Stimulated activated memory B cell treated with anti-CD40 and anti-IgM and Interleukin-4, amounts not matched to agents 10 μg/mL and 1 μg/mL and 100 μg/mL, for 72 hours (primary cell): ENCODE results near the gene SYT11.
"Not testable (repeated sequence)": the region's sequence is repeated elsewhere in the genome, so short reads cannot be mapped to it uniquely, and the experiment has no call there.

Source experiments
- ATAC-seq: fragments of 150-1000 bp; cut with Tn5 transposase; 2 replicates; pipeline ENCODE4 v1.10.0; 2021
- H3K27ac Mint-ChIP-seq: one replicate; pipeline ENCODE4 v1.8.0; 2022; ENCODE audit warnings: mild to moderate bottlenecking, mixed read lengths
- H3K27me3 Mint-ChIP-seq: one replicate; pipeline ENCODE4 v1.8.0; 2022; ENCODE audit warnings: mixed read lengths
- H3K36me3 Mint-ChIP-seq: one replicate; pipeline ENCODE4 v1.8.0; 2022; ENCODE audit warnings: mixed read lengths
- H3K4me1 Mint-ChIP-seq: one replicate; pipeline ENCODE4 v1.8.0; 2022; ENCODE audit warnings: mixed read lengths
- H3K4me3 Mint-ChIP-seq: one replicate; pipeline ENCODE4 v1.8.0; 2022; ENCODE audit warnings: mild to moderate bottlenecking, moderate library complexity, mixed read lengths
- H3K9me3 Mint-ChIP-seq: one replicate; pipeline ENCODE4 v1.8.0; 2022; ENCODE audit warnings: mixed read lengths

SYT11 gene

GRCh38 chr1:155909894-155910293 lies 50.5 kb downstream of the SYT11 start:
- H3K4me3 Mint-ChIP-seq = peak overlapping the region; percentile 95
- no peaks in the 10 kb centered on the region for H3K27me3 Mint-ChIP-seq
- peaks cover 24% of the 10 kb centered on the region for H3K36me3 Mint-ChIP-seq
- no peaks in the 10 kb centered on the region for H3K9me3 Mint-ChIP-seq
- peaks cover 27% of the 10 kb centered on the region for H3K4me1 Mint-ChIP-seq
- peak overlapping the region; percentile 94 for H3K27ac Mint-ChIP-seq
- no peak for ATAC-seq

- Mint-ChIP-seq H3K4me3 (peak overlapping the region; percentile 95), H3K27ac (peak overlapping the region; percentile 94), H3K9me3 (no peaks in the 10 kb centered on the region), H3K4me1 (peaks cover 27% of the 10 kb centered on the region), H3K27me3 (no peaks in the 10 kb centered on the region), H3K36me3 (peaks cover 27% of the 10 kb centered on the region)
- ATAC-seq = peak; percentile 66
Observed at GRCh38 chr1:155910621-155911121, 51.3 kb downstream of the SYT11 start.

- H3K4me1 Mint-ChIP-seq = peaks cover 27% of the 10 kb centered on the region
- H3K27ac Mint-ChIP-seq = peak within 1 kb of the TSS; percentile 94
- peak within 1 kb of the TSS; percentile 95 for H3K4me3 Mint-ChIP-seq
- ATAC-seq = peak; percentile 98
- no peaks in the 10 kb centered on the region for H3K9me3 Mint-ChIP-seq
- no peaks in the 10 kb centered on the region for H3K27me3 Mint-ChIP-seq
- H3K36me3 Mint-ChIP-seq = peaks cover 29% of the 10 kb centered on the region
Observed at GRCh38 chr1:155911156-155912055, 52.0 kb downstream of the SYT11 start, which contains the start of gene RIT1. Gene RIT1, minus strand, starts transcription at chr1:155911349. Its CDS starts 588 bp downstream, at chr1:155910761.

- H3K36me3 Mint-ChIP-seq = peaks cover 36% of the 10 kb centered on the region
- H3K4me1 Mint-ChIP-seq = peaks cover 27% of the 10 kb centered on the region
- H3K27me3 Mint-ChIP-seq = no peaks in the 10 kb centered on the region
- peak overlapping the region; percentile 95 for H3K4me3 Mint-ChIP-seq
- H3K27ac Mint-ChIP-seq = peak overlapping the region; percentile 94
- ATAC-seq = no peak
- no peaks in the 10 kb centered on the region for H3K9me3 Mint-ChIP-seq
Observed at GRCh38 chr1:155912056-155912536, 52.7 kb downstream of the SYT11 start.

- H3K36me3 Mint-ChIP-seq = peaks cover 39% of the 10 kb centered on the region
- H3K27me3 Mint-ChIP-seq = no peaks in the 10 kb centered on the region
- no peak for ATAC-seq
- no peak overlapping the region for H3K27ac Mint-ChIP-seq
- H3K9me3 Mint-ChIP-seq = no peaks in the 10 kb centered on the region
- H3K4me1 Mint-ChIP-seq = peaks cover 27% of the 10 kb centered on the region
- no peak overlapping the region for H3K4me3 Mint-ChIP-seq
Observed at GRCh38 chr1:155913969-155914757, 54.8 kb downstream of the SYT11 start.

GRCh38 chr1:155918660-155919059 lies 59.3 kb downstream of the SYT11 start:
- no peaks in the 10 kb centered on the region for H3K4me1 Mint-ChIP-seq
- ATAC-seq = no peak
- H3K27me3 Mint-ChIP-seq = no peaks in the 10 kb centered on the region
- H3K9me3 Mint-ChIP-seq = no peaks in the 10 kb centered on the region
- no peak overlapping the region for H3K27ac Mint-ChIP-seq
- peaks cover 61% of the 10 kb centered on the region for H3K36me3 Mint-ChIP-seq
- no peak overlapping the region for H3K4me3 Mint-ChIP-seq

- no peaks in the 10 kb centered on the region for H3K27me3 Mint-ChIP-seq
- H3K4me3 Mint-ChIP-seq = no peak overlapping the region
- H3K27ac Mint-ChIP-seq = no peak overlapping the region
- H3K4me1 Mint-ChIP-seq = no peaks in the 10 kb centered on the region
- no peak for ATAC-seq
- H3K36me3 Mint-ChIP-seq = peaks cover 53% of the 10 kb centered on the region
- no peaks in the 10 kb centered on the region for H3K9me3 Mint-ChIP-seq
Observed at GRCh38 chr1:155919801-155920200, 60.4 kb downstream of the SYT11 start.

- Mint-ChIP-seq H3K4me3 (no peak overlapping the region), H3K9me3 (no peaks in the 10 kb centered on the region), H3K27ac (no peak overlapping the region), H3K4me1 (no peaks in the 10 kb centered on the region), H3K27me3 (no peaks in the 10 kb centered on the region), H3K36me3 (peaks cover 55% of the 10 kb centered on the region)
- no peak for ATAC-seq
Observed at GRCh38 chr1:155920717-155921116, 61.4 kb downstream of the SYT11 start.

GRCh38 chr1:155925506-155925905 lies 66.1 kb downstream of the SYT11 start:
- Mint-ChIP-seq H3K36me3 (peaks cover 72% of the 10 kb centered on the region), H3K4me1 (peaks cover 13% of the 10 kb centered on the region), H3K27me3 (no peaks in the 10 kb centered on the region), H3K4me3 (no peak overlapping the region), H3K27ac (no peak overlapping the region), H3K9me3 (no peaks in the 10 kb centered on the region)
- no peak for ATAC-seq

GRCh38 chr1:155929057-155929456 lies 69.7 kb downstream of the SYT11 start:
- Mint-ChIP-seq H3K27ac (peak overlapping the region; percentile 14), H3K4me1 (peaks cover 25% of the 10 kb centered on the region), H3K36me3 (peaks cover 53% of the 10 kb centered on the region), H3K9me3 (no peaks in the 10 kb centered on the region), H3K4me3 (no peak overlapping the region), H3K27me3 (no peaks in the 10 kb centered on the region)
- ATAC-seq = no peak

- H3K36me3 Mint-ChIP-seq = peaks cover 47% of the 10 kb centered on the region
Observed at GRCh38 chr1:155930725-155931124, 71.4 kb downstream of the SYT11 start.

GRCh38 chr1:155931332-155932038 lies 72.1 kb downstream of the SYT11 start:
- peak overlapping the region; percentile 81 for H3K27ac Mint-ChIP-seq
- no peaks in the 10 kb centered on the region for H3K9me3 Mint-ChIP-seq
- peak overlapping the region; percentile 73 for H3K4me3 Mint-ChIP-seq
- H3K36me3 Mint-ChIP-seq = peaks cover 39% of the 10 kb centered on the region
- H3K27me3 Mint-ChIP-seq = no peaks in the 10 kb centered on the region
- no peak for ATAC-seq
- H3K4me1 Mint-ChIP-seq = peaks cover 25% of the 10 kb centered on the region

More at GRCh38 chr1:155930725-155931124, 71.4 kb downstream of the SYT11 start:
- ATAC-seq, H3K9me3 Mint-ChIP-seq, H3K27me3 Mint-ChIP-seq: not testable (repeated sequence)
- peak overlapping the region; percentile 73 for H3K4me3 Mint-ChIP-seq
- peaks cover 25% of the 10 kb centered on the region for H3K4me1 Mint-ChIP-seq
- peak overlapping the region; percentile 81 for H3K27ac Mint-ChIP-seq

- no peaks in the 10 kb centered on the region for H3K27me3 Mint-ChIP-seq
Observed at GRCh38 chr1:155932081-155932480, 72.7 kb downstream of the SYT11 start.

GRCh38 chr1:155932487-155932886 lies 73.1 kb downstream of the SYT11 start:
- no peaks in the 10 kb centered on the region for H3K27me3 Mint-ChIP-seq
- no peaks in the 10 kb centered on the region for H3K9me3 Mint-ChIP-seq
- no peak overlapping the region for H3K4me3 Mint-ChIP-seq
- ATAC-seq = no peak
- peaks cover 31% of the 10 kb centered on the region for H3K36me3 Mint-ChIP-seq
- peaks cover 25% of the 10 kb centered on the region for H3K4me1 Mint-ChIP-seq
- H3K27ac Mint-ChIP-seq = no peak overlapping the region

More at GRCh38 chr1:155932081-155932480, 72.7 kb downstream of the SYT11 start:
- Mint-ChIP-seq H3K9me3 (no peaks in the 10 kb centered on the region), H3K4me1 (peaks cover 25% of the 10 kb centered on the region), H3K27ac (no peak overlapping the region), H3K4me3 (no peak overlapping the region), H3K36me3 (peaks cover 33% of the 10 kb centered on the region)
- no peak for ATAC-seq
